Sciatic nerve (tissue), 2 donors: ENCODE data around the gene DISP2. TPM values are rescaled to one million over a fixed set of nuclear protein-coding genes. Genes with fewer than 3 reads are reported as not detected.

Source experiments
- ATAC-seq: fragments of 200-7000 bp; cut with Tn5 transposase; one replicate; pipeline ENCODE4 v1.9.1; 2020; ENCODE audit warnings: mild to moderate bottlenecking, moderate library complexity
- DNase-seq: peaks from one replicate; pipeline ENCODE4 v3.0.0-alpha.2; 2020; ENCODE audit warnings: low spot score
- intact Hi-C: fragments of 100-400 bp; cut with DNase I; formaldehyde crosslinking; loops from one replicate; pipeline ENCODE4 v1.14.2; 2022
- total RNA-seq: library from RNA; stranded (reverse); fragmentation: NEBNext Ultra II Directional; extraction: Animal tissue kit (Norgen Biotek cat#: 25700); gene quantifications from one replicate; pipeline ENCODE4 v1.2.1, GENCODE V29; 2021
- donor health status: DM: no; HTN: no; CAD: no.
- donor health status: DM: no; HTN: no; CAD: no.

The DISP2 gene
- total RNA-seq, 1 donor from 2014 or later: 2.1 TPM

- ATAC-seq (no peak), DNase-seq (peak; percentile 69)
- intact Hi-C loops: no loop called here
Measured at GRCh38 chr15:40323953-40324937, 33.8 kb upstream of the DISP2 start.

DNA sequence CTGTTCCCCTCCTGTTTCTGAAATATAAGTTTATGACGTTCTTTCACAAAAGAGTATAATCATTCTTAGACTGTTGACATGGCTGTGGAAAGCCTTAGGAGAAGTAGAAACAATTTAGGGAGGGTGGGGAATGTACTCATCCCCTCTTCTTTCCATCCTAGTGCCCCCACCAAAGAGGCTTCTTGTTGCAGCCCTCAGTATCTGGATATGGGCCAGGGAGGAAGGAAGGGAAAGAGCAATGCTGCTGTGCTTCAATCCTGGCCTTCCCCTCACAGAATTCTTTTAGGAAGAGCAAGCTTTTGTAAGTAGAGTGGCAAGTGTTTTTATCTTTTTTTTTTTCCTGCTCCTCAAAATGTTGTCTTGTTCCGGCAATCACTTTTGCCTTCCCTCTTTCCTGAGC, 32.8 kb upstream of the DISP2 start:
- intact Hi-C loops: loop anchor here (5.0 kb wide), 1 partner anchor 1058 kb away; no protein-coding TSS in a partner anchor
- no peak for ATAC-seq
- DNase-seq: no peak

DNA sequence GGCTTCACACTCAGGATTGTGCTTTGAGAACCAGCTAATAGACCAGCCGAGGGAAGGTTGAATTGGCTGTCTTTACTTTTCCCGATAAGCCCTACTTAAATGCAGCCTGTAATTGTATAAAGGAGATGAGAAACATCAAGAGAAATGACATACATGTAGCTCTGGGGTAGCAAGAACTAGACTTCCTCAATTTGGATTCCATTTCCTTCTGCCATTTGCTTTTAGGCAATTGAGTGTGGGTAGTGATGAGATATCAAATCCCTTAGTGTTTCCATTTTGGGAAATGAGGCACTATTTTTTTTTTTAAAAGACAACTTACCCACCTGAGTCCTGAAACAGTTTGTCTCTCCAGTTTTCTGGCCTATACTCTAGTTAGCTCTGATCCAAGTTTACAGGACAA, 32.3 kb upstream of the DISP2 start:
- ATAC-seq (no peak), DNase-seq (no peak)
- intact Hi-C loops: loop anchor here (5.0 kb wide), 1 partner anchor 1058 kb away; no protein-coding TSS in a partner anchor

DNA sequence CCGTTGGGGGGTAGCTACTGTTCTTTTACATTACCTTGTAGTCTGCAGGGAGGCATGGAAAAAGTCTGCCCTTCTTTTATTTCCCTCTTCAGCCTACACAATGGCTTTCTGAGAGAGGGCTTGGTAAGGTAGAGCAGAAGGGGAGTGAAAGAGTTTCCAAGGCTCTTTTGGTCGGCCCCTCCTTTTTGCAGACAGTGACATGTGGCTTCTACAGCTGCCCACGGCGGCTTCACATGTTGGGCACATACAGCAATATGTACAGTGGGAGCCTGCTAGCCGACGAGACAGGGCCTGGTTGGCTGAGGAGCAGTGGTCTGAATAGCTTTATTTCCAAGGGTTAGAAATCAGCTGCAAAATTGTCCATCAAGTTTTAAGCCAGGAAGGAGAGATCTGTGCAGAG, 30.6 kb upstream of the DISP2 start:
- intact Hi-C loops: loop anchor here (5.0 kb wide), 1 partner anchor 1060 kb away; no protein-coding TSS in a partner anchor
- no peak for ATAC-seq
- DNase-seq: no peak

GRCh38 chr15:40328176-40328575, 29.8 kb upstream of the DISP2 start:
- intact Hi-C loops: loop anchor here (5.0 kb wide), 1 partner anchor 1061 kb away; no protein-coding TSS in a partner anchor
- no peak for DNase-seq
- no peak for ATAC-seq

- ATAC-seq: no peak
- intact Hi-C loops: loop anchor here (5.0 kb wide), 1 partner anchor 1061 kb away; no protein-coding TSS in a partner anchor
- DNase-seq: no peak
Measured at GRCh38 chr15:40328751-40329150, 29.3 kb upstream of the DISP2 start.

DNA sequence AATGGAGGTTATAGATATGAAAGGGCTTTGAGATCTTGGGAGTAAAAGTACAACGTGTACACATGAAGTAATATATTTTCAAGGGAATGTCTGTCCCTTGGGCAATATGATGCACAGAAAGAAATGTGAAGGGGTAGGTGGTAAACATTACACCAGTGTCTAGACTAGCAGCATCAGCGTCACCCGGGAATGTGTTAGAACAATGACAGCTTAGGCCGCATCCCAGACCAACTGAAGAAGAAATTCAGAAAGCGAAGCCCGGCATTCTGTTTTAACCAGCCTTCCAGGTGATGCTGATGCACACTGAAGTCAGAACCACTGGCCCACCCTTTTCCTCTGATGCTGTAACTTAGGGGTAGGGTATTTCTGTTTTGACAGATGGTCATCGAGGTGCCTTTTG, 28.2 kb upstream of the DISP2 start:
- ATAC-seq (no peak), DNase-seq (no peak)
- intact Hi-C loops: loop anchor here (5.0 kb wide), 1 partner anchor 1063 kb away; no protein-coding TSS in a partner anchor

GRCh38 chr15:40330368-40330836, 27.6 kb upstream of the DISP2 start:
- ATAC-seq (peak; percentile 20), DNase-seq (no peak)
- intact Hi-C loops: no loop called here

GRCh38 chr15:40331026-40331425, 27.0 kb upstream of the DISP2 start:
- intact Hi-C loops: no loop called here
- DNase-seq (no peak), ATAC-seq (no peak)

DNA sequence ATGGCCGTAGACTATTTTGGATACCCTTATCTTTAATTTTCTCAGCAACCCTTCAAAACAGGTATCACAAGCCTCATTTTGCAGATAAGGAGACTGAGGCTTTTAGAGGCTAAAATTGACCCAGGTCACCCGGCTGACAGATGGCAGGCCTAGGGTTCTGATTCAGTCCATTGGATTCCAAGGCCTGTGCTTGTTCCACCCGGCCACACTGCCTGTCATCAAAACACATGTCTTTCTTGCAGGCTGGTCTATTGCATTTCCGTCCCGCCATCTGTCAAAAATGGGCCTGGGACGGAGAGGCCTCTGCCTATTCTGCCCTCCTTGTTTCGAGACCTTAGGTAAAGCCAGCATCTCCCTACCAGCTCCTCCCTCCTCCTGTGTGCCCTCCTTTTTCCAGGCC, 26.4 kb upstream of the DISP2 start:
- DNase-seq (no peak), ATAC-seq (no peak)
- intact Hi-C loops: no loop called here

- intact Hi-C loops: no loop called here
Measured at GRCh38 chr15:40332113-40332781, 25.8 kb upstream of the DISP2 start.

DNA sequence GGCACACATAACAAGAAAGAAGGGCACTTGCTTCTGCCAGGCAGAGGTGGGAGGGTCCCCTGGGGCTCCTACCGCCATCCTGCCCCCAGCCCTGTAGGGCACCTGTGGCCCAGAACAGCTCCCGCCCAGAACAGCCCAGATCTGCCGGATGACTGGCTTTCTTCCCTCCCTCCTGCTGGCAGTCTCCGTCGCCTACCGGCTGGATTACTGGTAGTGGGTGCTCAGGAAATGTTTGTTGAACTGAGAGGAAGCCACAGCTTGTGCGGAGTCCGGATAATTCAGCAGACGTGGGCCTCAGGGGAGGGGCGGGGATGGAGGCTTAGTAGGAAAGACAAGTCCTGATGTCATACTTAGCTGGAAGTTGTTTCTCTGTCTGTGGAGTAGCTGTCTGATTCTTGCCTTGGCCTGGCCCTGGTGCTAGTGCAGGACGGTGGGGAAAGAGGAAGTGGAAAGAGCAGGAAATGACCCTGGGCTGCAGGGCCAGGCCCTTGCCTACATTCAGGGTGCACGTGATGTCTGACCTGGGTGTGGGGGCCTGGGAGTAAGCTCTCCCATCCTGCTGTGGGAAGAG, 24.0 kb upstream of the DISP2 start:
- DNase-seq (peak; percentile 81), ATAC-seq (peak; percentile 69)
- intact Hi-C loops: no loop called here

More at GRCh38 chr15:40332113-40332781, 25.8 kb upstream of the DISP2 start:
- DNase-seq (no peak), ATAC-seq (no peak)

DNA sequence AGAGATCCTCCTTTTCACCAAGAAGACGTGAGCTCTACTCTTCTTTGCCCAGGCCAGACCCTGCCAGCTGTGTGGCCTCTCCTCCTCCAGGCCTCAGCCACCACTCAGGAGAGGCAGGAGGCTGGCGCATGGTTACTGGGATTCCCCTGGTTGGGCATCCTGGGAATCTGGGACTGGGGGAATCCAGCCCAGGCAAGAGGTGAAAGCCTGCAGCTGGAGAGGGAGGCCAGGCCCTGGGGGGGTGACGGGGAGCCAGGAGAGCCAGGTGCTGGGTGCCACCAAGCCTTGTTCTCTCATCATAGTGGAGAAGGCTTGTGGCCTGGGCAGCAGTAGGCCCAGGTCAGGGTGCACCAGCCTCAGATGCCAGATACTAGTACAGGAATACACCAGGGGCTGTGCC, 23.5 kb upstream of the DISP2 start:
- DNase-seq (no peak), ATAC-seq (peak; percentile 2)
- intact Hi-C loops: no loop called here

- DNase-seq (peak; percentile 66), ATAC-seq (peak; percentile 1)
- intact Hi-C loops: no loop called here
Measured at GRCh38 chr15:40334941-40335795, 22.9 kb upstream of the DISP2 start.

DNA sequence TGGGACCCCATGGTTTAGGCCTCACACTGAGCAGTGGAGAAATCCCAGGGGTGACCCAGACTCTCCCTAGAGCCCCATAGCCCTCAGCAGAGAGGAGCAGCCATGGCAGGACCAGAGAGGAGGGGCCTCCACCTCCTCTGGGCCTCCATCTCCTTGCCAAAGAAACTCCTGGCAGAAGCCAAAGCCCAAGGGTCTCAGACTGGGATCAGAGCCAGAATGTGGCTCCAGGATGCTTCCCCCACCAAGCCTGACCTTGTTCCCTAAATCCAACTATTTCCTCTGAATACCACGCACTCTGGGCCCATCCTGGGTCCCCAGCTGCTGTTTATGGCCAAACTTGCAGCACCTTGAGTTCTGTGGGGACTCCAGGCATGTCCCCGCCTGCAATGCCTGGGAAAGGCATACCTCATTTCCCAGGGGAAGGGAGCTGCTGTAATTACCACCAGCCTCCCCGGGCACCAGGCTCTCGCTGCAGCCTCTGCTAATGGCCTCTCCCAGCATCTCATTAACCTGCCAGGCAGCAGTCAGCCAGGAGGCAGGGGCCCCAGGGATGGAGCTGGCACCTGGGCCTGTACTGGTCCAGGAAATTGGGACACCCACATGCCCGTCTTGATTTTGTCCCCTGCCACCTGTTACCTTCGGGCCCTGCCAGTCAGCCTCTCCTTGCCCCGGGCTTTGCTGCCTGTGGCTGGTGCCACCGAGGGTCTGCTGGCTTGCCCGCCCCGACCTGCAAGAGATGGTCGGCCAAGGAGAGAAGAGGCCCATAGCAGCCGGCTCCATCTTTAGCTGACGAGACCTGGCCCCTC, 21.9 kb upstream of the DISP2 start:
- ATAC-seq (no peak), DNase-seq (no peak)
- intact Hi-C loops: no loop called here

- no peak for ATAC-seq
- intact Hi-C loops: no loop called here
- DNase-seq: peak; percentile 68
Measured at GRCh38 chr15:40336744-40337122, 21.3 kb upstream of the DISP2 start.

GRCh38 chr15:40337597-40337996, 20.4 kb upstream of the DISP2 start:
- intact Hi-C loops: no loop called here
- DNase-seq (peak; percentile 71), ATAC-seq (no peak)
